Astrocyte of the spinal cord (primary cell): ENCODE data around the gene EXOC4.

Experiments
- DNase-seq: peaks from one replicate; pipeline ENCODE4 v3.0.0; 2011; ENCODE audit warnings: low read depth, low spot score
- H3K4me3 ChIP-seq: 2 replicates; pipeline ENCODE4 v1.5.1; 2011; ENCODE audit warnings: low read depth, mild to moderate bottlenecking, low read length, moderate library complexity
- in situ Hi-C: cut with HindIII; loops from 2 replicates; pipeline ENCODE4 v1.10.0; 2017; ENCODE audit warnings: low sequenced_read_pairs
- TF ChIP-seq, protein P1 (sequence below): IDR thresholded peaks from 2 replicates; pipeline ENCODE4 v1.5.1; 2012; ENCODE audit warnings: low read depth, mild to moderate bottlenecking, low read length, inconsistent platforms

EXOC4 gene

GRCh38 chr7:133303931-133304330 is 51.1 kb downstream of the EXOC4 start:
- no peak for DNase-seq
- no peak overlapping the region for H3K4me3 ChIP-seq
- TF ChIP-seq, protein P1, sequence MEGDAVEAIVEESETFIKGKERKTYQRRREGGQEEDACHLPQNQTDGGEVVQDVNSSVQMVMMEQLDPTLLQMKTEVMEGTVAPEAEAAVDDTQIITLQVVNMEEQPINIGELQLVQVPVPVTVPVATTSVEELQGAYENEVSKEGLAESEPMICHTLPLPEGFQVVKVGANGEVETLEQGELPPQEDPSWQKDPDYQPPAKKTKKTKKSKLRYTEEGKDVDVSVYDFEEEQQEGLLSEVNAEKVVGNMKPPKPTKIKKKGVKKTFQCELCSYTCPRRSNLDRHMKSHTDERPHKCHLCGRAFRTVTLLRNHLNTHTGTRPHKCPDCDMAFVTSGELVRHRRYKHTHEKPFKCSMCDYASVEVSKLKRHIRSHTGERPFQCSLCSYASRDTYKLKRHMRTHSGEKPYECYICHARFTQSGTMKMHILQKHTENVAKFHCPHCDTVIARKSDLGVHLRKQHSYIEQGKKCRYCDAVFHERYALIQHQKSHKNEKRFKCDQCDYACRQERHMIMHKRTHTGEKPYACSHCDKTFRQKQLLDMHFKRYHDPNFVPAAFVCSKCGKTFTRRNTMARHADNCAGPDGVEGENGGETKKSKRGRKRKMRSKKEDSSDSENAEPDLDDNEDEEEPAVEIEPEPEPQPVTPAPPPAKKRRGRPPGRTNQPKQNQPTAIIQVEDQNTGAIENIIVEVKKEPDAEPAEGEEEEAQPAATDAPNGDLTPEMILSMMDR = no peak
- in situ Hi-C loops = no loop called here

DNA sequence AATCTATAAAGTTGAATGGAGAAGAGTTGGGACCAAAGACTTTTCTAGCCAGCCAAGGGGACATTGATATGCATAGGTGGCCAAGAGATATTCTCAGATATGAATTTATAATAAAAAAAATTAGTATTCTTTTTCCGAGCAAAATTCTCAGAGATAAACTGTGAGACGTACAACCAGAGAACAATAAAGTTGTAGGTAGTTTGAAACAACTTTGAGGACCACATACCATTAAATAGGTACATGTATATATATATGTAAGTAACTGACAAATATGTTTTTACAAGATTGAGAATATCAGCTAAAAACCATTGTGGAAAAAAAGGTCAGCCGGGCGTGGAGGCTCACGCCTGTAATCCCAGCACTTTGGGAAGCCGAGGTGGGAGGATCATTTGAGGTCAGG is 56.5 kb downstream of the EXOC4 start:
- TF ChIP-seq, protein P1 = no peak
- H3K4me3 ChIP-seq = no peak overlapping the region
- in situ Hi-C loops = no loop called here
- DNase-seq = no peak

- no peak overlapping the region for H3K4me3 ChIP-seq
- in situ Hi-C loops = no loop called here
- peak; percentile 62 for DNase-seq
- TF ChIP-seq, protein P1 = no peak
These were observed 57.5 kb downstream of the EXOC4 start for GRCh38 chr7:133310232-133310862.

DNA sequence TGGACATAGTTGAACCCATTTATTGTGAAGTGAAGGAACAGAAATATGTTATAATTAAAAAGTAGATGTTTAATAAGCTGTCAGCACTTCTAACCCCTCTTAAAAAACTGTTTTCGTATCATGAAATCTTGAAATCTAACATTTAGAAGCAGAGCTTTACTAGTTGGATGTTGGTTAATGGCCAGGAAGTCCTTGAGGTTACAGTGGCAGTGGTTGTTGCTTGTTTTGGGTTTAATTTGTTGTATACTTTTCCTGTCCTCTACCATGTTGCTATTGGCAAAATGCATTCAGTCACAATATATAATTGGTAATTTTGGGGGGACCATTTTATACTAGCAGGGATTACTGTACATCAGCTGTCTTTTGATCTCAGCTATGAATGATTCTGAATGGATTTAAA is 60.7 kb downstream of the EXOC4 start:
- DNase-seq = no peak
- in situ Hi-C loops = no loop called here
- TF ChIP-seq, protein P1 = no peak
- H3K4me3 ChIP-seq = no peak overlapping the region

- H3K4me3 ChIP-seq = no peak overlapping the region
- TF ChIP-seq, protein P1 = no peak
- DNase-seq = no peak
- in situ Hi-C loops = no loop called here
These were observed 61.2 kb downstream of the EXOC4 start for GRCh38 chr7:133314084-133314483.

DNA sequence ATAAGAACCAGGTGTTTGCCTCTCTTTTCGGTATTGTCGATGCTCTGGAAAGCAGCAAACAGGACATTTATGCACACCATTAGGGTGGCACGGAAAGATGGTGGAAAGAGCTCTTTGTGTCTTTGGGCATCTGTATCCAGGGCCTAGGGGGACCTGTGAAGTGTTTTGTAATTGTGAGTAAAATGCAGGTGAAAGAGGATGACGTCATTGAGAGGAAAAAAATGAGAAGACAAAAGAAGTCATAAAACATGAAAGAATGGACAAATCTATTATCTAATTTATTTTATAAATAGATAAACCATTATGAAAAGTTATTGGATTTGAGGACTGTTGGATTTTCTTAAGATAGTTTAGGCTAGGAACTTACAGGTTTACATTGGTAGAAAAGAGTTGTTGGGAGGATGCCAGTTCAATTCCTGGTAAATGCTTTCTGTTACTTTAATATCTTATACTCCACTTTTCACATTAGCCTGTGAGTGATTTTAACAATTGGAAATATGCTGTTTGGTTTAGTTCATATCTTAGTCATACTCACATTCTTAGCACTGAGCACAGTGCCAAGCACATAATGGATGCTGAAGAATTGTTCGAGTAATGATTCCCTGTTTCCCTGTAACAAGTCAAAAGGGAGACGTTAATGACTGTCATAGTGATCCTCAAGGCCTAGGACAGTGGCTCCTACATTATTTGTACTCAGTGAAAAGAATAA is 62.6 kb downstream of the EXOC4 start:
- DNase-seq = peak; percentile 59
- TF ChIP-seq, protein P1 = no peak
- in situ Hi-C loops = no loop called here
- H3K4me3 ChIP-seq = no peak overlapping the region
